GM12878 (cell line): Measurements from ENCODE around the gene KLF9. TPM values are rescaled to one million over a fixed set of nuclear protein-coding genes. Genes with fewer than 3 reads are reported as not detected.

Experiments
- ATF7 ChIP-seq: fragments of 450-650 bp; IDR thresholded peaks from 2 replicates; pipeline ENCODE4 v1.6.1; 2016; ENCODE audit warnings: low read depth, mild to moderate bottlenecking
- BRCA1 ChIP-seq: IDR thresholded peaks from 2 replicates; pipeline ENCODE4 v1.6.1; 2011; ENCODE audit warnings: low read depth, low read length, improper control_type of control experiment
- CBX3 ChIP-seq: fragments of 200-600 bp; sonication (generic); IDR thresholded peaks from 2 replicates; pipeline ENCODE4 v1.6.1; 2016; ENCODE audit warnings: low read depth, borderline replicate concordance
- CEBPB ChIP-seq, 2 experiments: fragments of 150-350 bp in 1 of 2; IDR thresholded peaks; 2 replicates each; pipeline ENCODE4 v1.6.1; 2012 to 2014; ENCODE audit warnings: low read depth in 2 of 2, low read length in 2 of 2, borderline replicate concordance in 1 of 2, inconsistent platforms in 1 of 2
- EGR1 ChIP-seq, 2 experiments: IDR thresholded peaks; 1 replicate in 1 of 2; 2 replicates in 1 of 2; pipeline ENCODE4 v1.6.1; 2011 to 2012; ENCODE audit warnings: low read depth in 2 of 2, low read length in 2 of 2, borderline replicate concordance in 1 of 2, mild to moderate bottlenecking in 1 of 2, moderate library complexity in 1 of 2
- EZH2 ChIP-seq: IDR thresholded peaks from 2 replicates; pipeline ENCODE4 v1.6.1; 2012; ENCODE audit warnings: low read depth, mild to moderate bottlenecking, control low read depth, inconsistent platforms, low read length, borderline replicate concordance; ENCODE audit not compliant: control insufficient read depth
- FOS ChIP-seq: IDR thresholded peaks from 3 replicates; pipeline ENCODE4 v1.6.1; 2011; ENCODE audit warnings: borderline replicate concordance; ENCODE audit not compliant: insufficient read length; ENCODE audit errors: extremely low read depth
- HDAC2 ChIP-seq: fragments of 200-600 bp; sonication (generic); IDR thresholded peaks from 2 replicates; pipeline ENCODE4 v1.6.1; 2017
- IKZF1 ChIP-seq: fragments of 450-650 bp; conservative IDR thresholded peaks from 2 replicates; pipeline ENCODE4 v1.6.1; 2017; ENCODE audit warnings: antibody characterized with exemption, mild to moderate bottlenecking
- JUND ChIP-seq: IDR thresholded peaks from 2 replicates; pipeline ENCODE4 v1.6.1; 2012; ENCODE audit warnings: low read depth, mild to moderate bottlenecking, low read length, improper control_type of control experiment, moderate library complexity
- NFYB ChIP-seq: IDR thresholded peaks from 2 replicates; pipeline ENCODE4 v1.6.1; 2011; ENCODE audit warnings: low read depth, mild to moderate bottlenecking, low read length, improper control_type of control experiment, moderate library complexity; ENCODE audit not compliant: insufficient read depth
- SP1 ChIP-seq: IDR thresholded peaks from one replicate; pipeline ENCODE4 v1.6.1; 2011; ENCODE audit warnings: low read depth, low read length
- STAT1 ChIP-seq: fragments of 450-650 bp; conservative IDR thresholded peaks from 2 replicates; pipeline ENCODE4 v1.6.1; 2014; ENCODE audit warnings: antibody characterized with exemption, mild to moderate bottlenecking
- TAF1 ChIP-seq: IDR thresholded peaks from 2 replicates; pipeline ENCODE4 v1.6.1; 2011; ENCODE audit warnings: mild to moderate bottlenecking, low read depth, low read length, borderline replicate concordance
- TCF7 ChIP-seq: IDR thresholded peaks from 2 replicates; pipeline ENCODE4 v1.6.1; 2014; ENCODE audit warnings: antibody characterized with exemption, borderline replicate concordance
- ZBTB33 ChIP-seq: fragments of 450-650 bp; IDR thresholded peaks from 2 replicates; pipeline ENCODE4 v1.6.1; 2017; ENCODE audit warnings: mild to moderate bottlenecking
- ZBTB4 ChIP-seq: fragments of 450-650 bp; formaldehyde crosslinking; IDR thresholded peaks from 2 replicates; pipeline ENCODE4 v1.4.0; 2022; ENCODE audit warnings: mild to moderate bottlenecking, moderate library complexity
- ZNF274 ChIP-seq: IDR thresholded peaks from one replicate; pipeline ENCODE4 v1.8.0; 2011; ENCODE audit not compliant: insufficient read length, insufficient read depth
- polyA plus RNA-seq, 11 experiments: library from polyadenylated mRNA; depleted of rRNA in 4 of 11; unstranded in 6 of 11; stranded (reverse) in 5 of 11; fragments of >200 nt; fragmentation: Nextera tagmentation in 4 of 11; fragmentation: Illumina TruSeq in 1 of 11; extraction: Ambion mirVana in 4 of 11; extraction: Trizol in 1 of 11; gene quantifications; 1 replicate in 1 of 11; 2 replicates in 10 of 11; pipeline versions ENCODE4 v1.2.1 to v1.2.3, GENCODE V29; 2011 to 2016; ENCODE audit warnings: inconsistent platforms in 2 of 11, missing spikeins in 2 of 11, low read depth in 1 of 11
- total RNA-seq, 4 experiments: library from RNA; depleted of rRNA in 3 of 4; stranded (reverse); fragments of >200 nt in 3 of 4; fragmentation: Illumina TruSeq in 1 of 4; extraction: Trizol in 1 of 4; gene quantifications; 2 replicates each; pipeline versions ENCODE4 v1.2.1 to v1.2.3, GENCODE V29; 2013 to 2021
- TF ChIP-seq, protein P1 (sequence below): IDR thresholded peaks from 2 replicates; pipeline ENCODE4 v1.6.1; 2011; ENCODE audit warnings: borderline replicate concordance, low read depth, mild to moderate bottlenecking, moderate library complexity, mixed read lengths, low read length; ENCODE audit not compliant: insufficient read depth; ENCODE audit errors: extremely low read length
- TF ChIP-seq, protein P2 (sequence below): fragments of 450-650 bp; formaldehyde crosslinking; IDR thresholded peaks from 2 replicates; pipeline ENCODE4 v1.5.0; 2022; ENCODE audit warnings: mild to moderate bottlenecking, missing genetic modification characterization

The KLF9 gene
- total and polyA plus RNA-seq, 10 of the 15 experiments (the other 5 are each of a cell fraction or from before 2014, with no cell fraction given) = 0.09 to 0.96 (median 0.83) TPM

DNA sequence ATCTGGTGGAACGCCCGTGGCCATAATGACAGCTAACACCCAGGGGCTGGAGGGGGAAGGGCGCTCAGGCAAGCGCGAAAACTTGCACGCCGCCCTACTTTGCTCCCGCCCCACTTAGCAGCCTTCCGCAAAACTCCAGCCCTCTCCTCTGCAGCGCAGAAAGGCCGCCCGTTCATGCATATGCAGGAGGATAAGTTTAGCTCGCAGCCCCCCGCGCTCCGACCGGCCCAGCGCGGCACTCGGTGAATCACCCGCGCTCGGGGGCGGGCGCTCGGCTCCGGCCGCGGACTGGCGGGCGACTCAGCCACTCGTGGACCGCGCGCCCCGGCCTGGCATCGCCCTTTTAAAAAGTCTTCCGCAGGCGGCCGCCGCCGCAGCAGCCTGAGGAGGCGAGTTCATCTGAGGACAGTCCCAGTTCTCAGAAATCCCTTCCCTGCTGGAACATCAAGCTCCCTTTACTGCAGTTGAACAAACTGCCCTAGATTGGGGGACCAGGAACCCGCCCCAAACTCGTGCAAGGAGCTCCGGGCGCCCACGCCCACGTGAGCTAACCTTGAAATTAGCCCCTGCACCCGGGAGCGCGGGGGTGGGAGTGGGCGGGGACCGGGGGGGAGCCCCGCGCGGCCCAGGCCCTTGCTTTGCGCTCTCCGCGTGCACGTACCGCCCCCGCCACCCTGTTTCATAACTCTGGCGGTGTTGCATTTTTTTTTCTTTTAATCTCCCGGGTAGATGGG is 4.5 kb upstream of the KLF9 start (continued):
- TF ChIP-seq, protein P1, sequence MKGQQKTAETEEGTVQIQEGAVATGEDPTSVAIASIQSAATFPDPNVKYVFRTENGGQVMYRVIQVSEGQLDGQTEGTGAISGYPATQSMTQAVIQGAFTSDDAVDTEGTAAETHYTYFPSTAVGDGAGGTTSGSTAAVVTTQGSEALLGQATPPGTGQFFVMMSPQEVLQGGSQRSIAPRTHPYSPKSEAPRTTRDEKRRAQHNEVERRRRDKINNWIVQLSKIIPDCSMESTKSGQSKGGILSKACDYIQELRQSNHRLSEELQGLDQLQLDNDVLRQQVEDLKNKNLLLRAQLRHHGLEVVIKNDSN = no peak
- TF ChIP-seq JUND (no peak), IKZF1 (peak; percentile 61), BRCA1 (no peak), SP1 (peak; percentile 61), CEBPB (IDR thresholded peaks at IDR 0.05; ENCODE audit: borderline replicate concordance in 1 of 2, low read depth in 2 of 2, low read length in 2 of 2) (no peak), CBX3 (no peak), EZH2 (no peak), TAF1 (no peak), ZNF274 (no peak), TCF7 (no peak), EGR1 (IDR thresholded peaks at IDR 0.05; ENCODE audit: borderline replicate concordance in 1 of 2, low read depth in 2 of 2, low read length in 2 of 2) (peak in 1 of 2 experiments; percentile 98; a peak in 2 of 3 replicates), ATF7 (no peak; the same call in 1 of the 2 replicates), FOS (no peak), NFYB (peak; percentile 59; the same call in 1 of the 2 replicates), STAT1 (no peak), ZBTB33 (no peak), ZBTB4 (CRISPR knock-in tag) (no peak), HDAC2 (no peak)
- TF ChIP-seq, protein P2, sequence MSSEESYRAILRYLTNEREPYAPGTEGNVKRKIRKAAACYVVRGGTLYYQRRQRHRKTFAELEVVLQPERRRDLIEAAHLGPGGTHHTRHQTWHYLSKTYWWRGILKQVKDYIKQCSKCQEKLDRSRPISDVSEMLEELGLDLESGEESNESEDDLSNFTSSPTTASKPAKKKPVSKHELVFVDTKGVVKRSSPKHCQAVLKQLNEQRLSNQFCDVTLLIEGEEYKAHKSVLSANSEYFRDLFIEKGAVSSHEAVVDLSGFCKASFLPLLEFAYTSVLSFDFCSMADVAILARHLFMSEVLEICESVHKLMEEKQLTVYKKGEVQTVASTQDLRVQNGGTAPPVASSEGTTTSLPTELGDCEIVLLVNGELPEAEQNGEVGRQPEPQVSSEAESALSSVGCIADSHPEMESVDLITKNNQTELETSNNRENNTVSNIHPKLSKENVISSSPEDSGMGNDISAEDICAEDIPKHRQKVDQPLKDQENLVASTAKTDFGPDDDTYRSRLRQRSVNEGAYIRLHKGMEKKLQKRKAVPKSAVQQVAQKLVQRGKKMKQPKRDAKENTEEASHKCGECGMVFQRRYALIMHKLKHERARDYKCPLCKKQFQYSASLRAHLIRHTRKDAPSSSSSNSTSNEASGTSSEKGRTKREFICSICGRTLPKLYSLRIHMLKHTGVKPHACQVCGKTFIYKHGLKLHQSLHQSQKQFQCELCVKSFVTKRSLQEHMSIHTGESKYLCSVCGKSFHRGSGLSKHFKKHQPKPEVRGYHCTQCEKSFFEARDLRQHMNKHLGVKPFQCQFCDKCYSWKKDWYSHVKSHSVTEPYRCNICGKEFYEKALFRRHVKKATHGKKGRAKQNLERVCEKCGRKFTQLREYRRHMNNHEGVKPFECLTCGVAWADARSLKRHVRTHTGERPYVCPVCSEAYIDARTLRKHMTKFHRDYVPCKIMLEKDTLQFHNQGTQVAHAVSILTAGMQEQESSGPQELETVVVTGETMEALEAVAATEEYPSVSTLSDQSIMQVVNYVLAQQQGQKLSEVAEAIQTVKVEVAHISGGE (CRISPR knock-in tag) = no peak
